Measurements from ENCODE around the gene RNASE8. TPM values are rescaled to one million over a fixed set of nuclear protein-coding genes. Genes with fewer than 3 reads are reported as not detected.

RNASE8 gene
- total RNA-seq, 1 experiment from 2014 or later = not detected

DNA sequence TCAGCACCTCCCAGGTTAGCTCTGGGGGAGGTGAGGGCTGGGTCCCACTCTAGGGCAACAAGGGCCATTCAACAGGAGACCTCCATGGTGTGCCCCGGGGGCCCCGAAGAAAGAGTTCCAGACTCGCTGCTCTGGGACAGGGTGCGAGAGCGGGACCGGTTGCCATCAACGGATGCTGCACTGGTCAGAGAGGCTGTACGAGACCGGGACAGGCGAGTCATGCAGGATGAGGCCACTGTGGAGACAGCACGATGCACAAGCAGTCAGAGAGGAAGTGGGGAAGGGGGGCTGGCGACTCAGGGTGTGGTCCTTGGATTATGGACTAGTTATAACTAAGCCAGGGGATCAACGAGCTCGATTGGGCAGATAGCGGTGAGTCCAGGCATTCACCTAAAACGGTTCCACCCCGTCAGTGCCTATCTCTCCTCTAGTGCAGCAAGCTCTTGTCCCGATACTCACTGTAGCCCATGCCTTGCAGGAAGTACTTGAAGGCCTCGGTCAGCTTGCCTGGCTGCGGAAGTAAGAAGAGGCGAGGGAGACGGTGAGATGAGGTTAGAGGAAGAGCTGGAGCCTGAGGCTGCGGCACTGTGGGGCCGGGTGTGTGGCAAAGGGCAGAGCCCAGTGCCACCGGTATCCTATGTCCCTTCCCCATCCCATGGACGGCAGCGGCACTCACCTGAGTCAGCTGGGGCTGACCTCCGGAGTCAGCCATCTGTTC is 39.9 kb upstream of the RNASE8 start:
- no peak overlapping the region for H3K9ac ChIP-seq (ENCODE audit: low read length)
- no TSS peak for BruUV-seq (replicated peaks)
- no peaks in the 10 kb centered on the region for H3K36me3 ChIP-seq (ENCODE audit: low read depth, low read length)
- H3K27ac ChIP-seq (ENCODE audit: low read length) = no peak overlapping the region
- intact Hi-C loops (cut with micrococcal nuclease) = no loop called here
- H3K9me2 ChIP-seq (replicated peaks; ENCODE audit: low read length) = no peaks in the 10 kb centered on the region
- no peaks in the 10 kb centered on the region for H3F3A ChIP-seq (ENCODE audit: low read length, unreplicated experiment)
- DNase-seq (no peak), ATAC-seq (no peak)
- CTCF ChIA-PET = no interaction called here
- TF ChIP-seq, protein P1, sequence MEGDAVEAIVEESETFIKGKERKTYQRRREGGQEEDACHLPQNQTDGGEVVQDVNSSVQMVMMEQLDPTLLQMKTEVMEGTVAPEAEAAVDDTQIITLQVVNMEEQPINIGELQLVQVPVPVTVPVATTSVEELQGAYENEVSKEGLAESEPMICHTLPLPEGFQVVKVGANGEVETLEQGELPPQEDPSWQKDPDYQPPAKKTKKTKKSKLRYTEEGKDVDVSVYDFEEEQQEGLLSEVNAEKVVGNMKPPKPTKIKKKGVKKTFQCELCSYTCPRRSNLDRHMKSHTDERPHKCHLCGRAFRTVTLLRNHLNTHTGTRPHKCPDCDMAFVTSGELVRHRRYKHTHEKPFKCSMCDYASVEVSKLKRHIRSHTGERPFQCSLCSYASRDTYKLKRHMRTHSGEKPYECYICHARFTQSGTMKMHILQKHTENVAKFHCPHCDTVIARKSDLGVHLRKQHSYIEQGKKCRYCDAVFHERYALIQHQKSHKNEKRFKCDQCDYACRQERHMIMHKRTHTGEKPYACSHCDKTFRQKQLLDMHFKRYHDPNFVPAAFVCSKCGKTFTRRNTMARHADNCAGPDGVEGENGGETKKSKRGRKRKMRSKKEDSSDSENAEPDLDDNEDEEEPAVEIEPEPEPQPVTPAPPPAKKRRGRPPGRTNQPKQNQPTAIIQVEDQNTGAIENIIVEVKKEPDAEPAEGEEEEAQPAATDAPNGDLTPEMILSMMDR (conservative IDR thresholded peaks at IDR 0.05; ENCODE audit: low read depth, low read length) = no peak
- TF ChIP-seq EZH2 (IDR thresholded peaks at IDR 0.05; ENCODE audit: low read length, unreplicated experiment) = no peak
- no peak for TF ChIP-seq EZH2phosphoT487 (IDR thresholded peaks at IDR 0.05; ENCODE audit: borderline replicate concordance, low read length)
- POLR2A ChIA-PET (ENCODE audit: unreplicated experiment) = no interaction called here
- peaks cover 44% of the 10 kb centered on the region for H3K27me3 ChIP-seq (ENCODE audit: low read length)
- no peak overlapping the region for H2AFZ ChIP-seq (ENCODE audit: low read length)
- no peak overlapping the region for H3K4me3 ChIP-seq (ENCODE audit: low read length)
- no peaks in the 10 kb centered on the region for H4K20me1 ChIP-seq (ENCODE audit: low read length)
- H3K4me1 ChIP-seq (ENCODE audit: insufficient read depth, low read length) = no peaks in the 10 kb centered on the region
- H3K9me3 ChIP-seq (ENCODE audit: low read length) = no peaks in the 10 kb centered on the region
- H3K79me2 ChIP-seq (ENCODE audit: low read length) = no peaks in the 10 kb centered on the region
- no peak overlapping the region for H3K4me2 ChIP-seq (ENCODE audit: low read length)

DNA sequence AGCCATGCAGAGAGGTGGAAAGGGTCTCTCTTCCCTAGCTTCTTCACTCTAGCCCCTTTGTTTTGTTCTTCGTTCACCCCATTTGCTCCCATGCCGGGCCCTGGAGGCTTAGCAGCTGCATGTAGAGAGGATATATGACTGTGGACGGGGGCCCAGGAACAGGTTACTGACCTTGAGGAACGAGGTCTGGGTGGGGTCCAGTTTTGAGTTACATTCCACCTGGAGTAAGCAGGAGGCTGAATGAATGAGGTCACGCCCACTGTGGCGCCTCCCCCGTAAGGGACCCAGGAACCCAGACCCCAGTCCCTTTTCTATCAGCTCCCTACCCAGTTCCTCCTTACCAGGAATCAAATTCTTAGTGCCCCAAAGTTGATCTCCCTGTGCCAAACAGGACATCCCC is 39.3 kb upstream of the RNASE8 start:
- H3K27ac ChIP-seq (ENCODE audit: low read length) = no peak overlapping the region
- H3K9ac ChIP-seq (ENCODE audit: low read length) = no peak overlapping the region
- H3K79me2 ChIP-seq (ENCODE audit: low read length) = no peaks in the 10 kb centered on the region
- H3F3A ChIP-seq (ENCODE audit: low read length, unreplicated experiment) = no peaks in the 10 kb centered on the region
- H3K27me3 ChIP-seq (ENCODE audit: low read length) = peaks cover 44% of the 10 kb centered on the region
- H3K4me1 ChIP-seq (ENCODE audit: insufficient read depth, low read length) = no peaks in the 10 kb centered on the region
- no peak for ATAC-seq
- ChIA-PET POLR2A (ENCODE audit: unreplicated experiment) (no interaction called here), CTCF (no interaction called here)
- intact Hi-C loops (cut with micrococcal nuclease) = no loop called here
- TF ChIP-seq, protein P1 (conservative IDR thresholded peaks at IDR 0.05; ENCODE audit: low read depth, low read length) = no peak
- H2AFZ ChIP-seq (ENCODE audit: low read length) = no peak overlapping the region
- no peaks in the 10 kb centered on the region for H3K36me3 ChIP-seq (ENCODE audit: low read depth, low read length)
- H3K4me2 ChIP-seq (ENCODE audit: low read length) = no peak overlapping the region
- no peaks in the 10 kb centered on the region for H4K20me1 ChIP-seq (ENCODE audit: low read length)
- BruUV-seq (replicated peaks) = no TSS peak
- no peak for DNase-seq
- no peaks in the 10 kb centered on the region for H3K9me3 ChIP-seq (ENCODE audit: low read length)
- no peak overlapping the region for H3K4me3 ChIP-seq (ENCODE audit: low read length)
- H3K9me2 ChIP-seq (replicated peaks; ENCODE audit: low read length) = no peaks in the 10 kb centered on the region

DNA sequence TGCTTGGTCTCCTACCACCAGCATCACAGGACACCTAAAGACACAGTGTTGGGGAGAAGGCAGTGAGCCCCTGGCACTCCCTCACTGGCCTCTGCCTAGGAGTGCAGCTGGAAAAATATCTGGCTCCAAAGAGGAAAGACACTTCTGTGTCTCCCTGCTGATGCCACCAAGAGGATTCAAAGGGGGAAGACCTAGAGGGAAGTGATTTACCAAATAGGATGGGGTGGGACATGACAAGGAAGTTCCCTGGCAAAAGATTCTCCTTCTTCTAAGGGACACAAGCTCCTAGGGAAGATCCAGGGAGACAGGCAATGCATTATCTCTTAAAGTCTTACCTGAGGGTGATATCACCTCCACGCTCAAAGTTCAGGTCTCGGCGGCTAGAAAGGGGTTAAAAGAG is 38.8 kb upstream of the RNASE8 start:
- Histone ChIP-seq H3K4me2 (ENCODE audit: low read length) (no peak overlapping the region), H3K79me2 (ENCODE audit: low read length) (no peaks in the 10 kb centered on the region), H3K27ac (ENCODE audit: low read length) (no peak overlapping the region), H3K9me2 (replicated peaks; ENCODE audit: low read length) (no peaks in the 10 kb centered on the region), H3K4me3 (ENCODE audit: low read length) (no peak overlapping the region), H3F3A (ENCODE audit: low read length, unreplicated experiment) (no peaks in the 10 kb centered on the region), H3K9ac (ENCODE audit: low read length) (no peak overlapping the region), H3K36me3 (ENCODE audit: low read depth, low read length) (no peaks in the 10 kb centered on the region), H2AFZ (ENCODE audit: low read length) (no peak overlapping the region), H3K9me3 (ENCODE audit: low read length) (no peaks in the 10 kb centered on the region), H3K27me3 (ENCODE audit: low read length) (peaks cover 47% of the 10 kb centered on the region), H3K4me1 (ENCODE audit: insufficient read depth, low read length) (no peaks in the 10 kb centered on the region), H4K20me1 (ENCODE audit: low read length) (no peaks in the 10 kb centered on the region)
- POLR2A ChIA-PET (ENCODE audit: unreplicated experiment) = no interaction called here
- TF ChIP-seq, protein P1 (conservative IDR thresholded peaks at IDR 0.05; ENCODE audit: low read depth, low read length) = no peak
- no peak for TF ChIP-seq EZH2phosphoT487 (IDR thresholded peaks at IDR 0.05; ENCODE audit: borderline replicate concordance, low read length)
- TF ChIP-seq EZH2 (IDR thresholded peaks at IDR 0.05; ENCODE audit: low read length, unreplicated experiment) = no peak
- DNase-seq (no peak), ATAC-seq (no peak)
- CTCF ChIA-PET = no interaction called here
- intact Hi-C loops (cut with micrococcal nuclease) = no loop called here
- no TSS peak for BruUV-seq (replicated peaks)

All from PC-3 (cell line).